Measurements from ENCODE around the gene TIPARP. TPM values are rescaled to one million over a fixed set of nuclear protein-coding genes. Genes with fewer than 3 reads are reported as not detected.

The TIPARP gene
- total and polyA plus RNA-seq, 2 of the 13 experiments (the other 11 are each of a cell fraction or from before 2014, with no cell fraction given): 7.3 to 19.7 TPM

DNA sequence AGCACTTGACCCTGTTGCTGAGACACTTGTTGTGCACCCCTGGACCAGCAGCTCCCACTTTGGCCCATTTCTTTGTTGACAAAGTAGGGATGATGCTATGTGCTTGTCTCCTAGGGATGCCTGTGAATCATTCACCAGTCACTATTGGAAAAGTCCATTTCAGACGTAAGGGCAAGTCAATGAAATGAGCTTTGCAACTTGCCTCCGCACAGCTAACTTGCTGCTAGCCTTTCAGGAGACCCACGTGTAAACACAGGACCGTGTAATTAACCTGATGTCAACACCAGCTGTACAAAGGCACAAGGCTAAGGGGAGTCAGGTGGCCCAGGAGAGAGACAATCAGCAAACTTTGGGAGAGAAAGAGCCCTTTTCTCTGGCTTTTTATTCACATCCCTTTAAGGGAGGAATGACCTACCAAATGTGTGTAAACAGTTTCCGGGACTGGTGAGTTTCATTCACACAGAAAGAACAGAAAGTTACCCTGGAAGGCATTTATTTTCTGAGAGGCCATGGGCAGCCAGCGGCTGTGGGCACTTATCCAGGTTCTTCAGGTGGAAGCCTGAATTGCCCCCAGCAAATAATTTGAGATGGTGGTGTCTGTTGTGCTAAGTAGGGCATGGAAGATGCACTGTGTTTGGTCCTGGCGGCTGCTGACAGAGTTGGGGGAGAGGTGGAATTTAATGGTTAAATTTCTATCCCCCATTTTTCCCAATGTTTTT is 54.0 kb downstream of the TIPARP start (continued):
- peak; percentile 65 for TF ChIP-seq NFIC (IDR thresholded peaks at IDR 0.05; ENCODE audit: low read length)
- TF ChIP-seq, protein P1, sequence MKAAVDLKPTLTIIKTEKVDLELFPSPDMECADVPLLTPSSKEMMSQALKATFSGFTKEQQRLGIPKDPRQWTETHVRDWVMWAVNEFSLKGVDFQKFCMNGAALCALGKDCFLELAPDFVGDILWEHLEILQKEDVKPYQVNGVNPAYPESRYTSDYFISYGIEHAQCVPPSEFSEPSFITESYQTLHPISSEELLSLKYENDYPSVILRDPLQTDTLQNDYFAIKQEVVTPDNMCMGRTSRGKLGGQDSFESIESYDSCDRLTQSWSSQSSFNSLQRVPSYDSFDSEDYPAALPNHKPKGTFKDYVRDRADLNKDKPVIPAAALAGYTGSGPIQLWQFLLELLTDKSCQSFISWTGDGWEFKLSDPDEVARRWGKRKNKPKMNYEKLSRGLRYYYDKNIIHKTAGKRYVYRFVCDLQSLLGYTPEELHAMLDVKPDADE (CRISPR knock-in tag; IDR thresholded peaks at IDR 0.05): no peak
- peak; percentile 89 for TF ChIP-seq MXD4 (CRISPR knock-in tag; IDR thresholded peaks at IDR 0.05)
- no peak for TF ChIP-seq ZUFSP (CRISPR knock-in tag; IDR thresholded peaks at IDR 0.05; ENCODE audit: borderline replicate concordance)
- no peak for TF ChIP-seq SUZ12 (IDR thresholded peaks at IDR 0.05; ENCODE audit: low read depth, low read length)
- TF ChIP-seq SMC3 (IDR thresholded peaks at IDR 0.05; ENCODE audit: low read length): no peak
- no peak for TF ChIP-seq SP140L (CRISPR knock-in tag; IDR thresholded peaks at IDR 0.05; ENCODE audit: borderline replicate concordance)
- TF ChIP-seq ATRX (CRISPR knock-in tag; IDR thresholded peaks at IDR 0.05; ENCODE audit: borderline replicate concordance): no peak
- TF ChIP-seq HMG20A (CRISPR knock-in tag; IDR thresholded peaks at IDR 0.05; ENCODE audit: borderline replicate concordance): peak; percentile 72; the same call in 1 of the 2 replicates
- no peak for TF ChIP-seq ZNF549 (CRISPR knock-in tag; IDR thresholded peaks at IDR 0.05)
- TF ChIP-seq SNAPC2 (CRISPR knock-in tag; IDR thresholded peaks at IDR 0.05): no peak
- TF ChIP-seq, protein P2, sequence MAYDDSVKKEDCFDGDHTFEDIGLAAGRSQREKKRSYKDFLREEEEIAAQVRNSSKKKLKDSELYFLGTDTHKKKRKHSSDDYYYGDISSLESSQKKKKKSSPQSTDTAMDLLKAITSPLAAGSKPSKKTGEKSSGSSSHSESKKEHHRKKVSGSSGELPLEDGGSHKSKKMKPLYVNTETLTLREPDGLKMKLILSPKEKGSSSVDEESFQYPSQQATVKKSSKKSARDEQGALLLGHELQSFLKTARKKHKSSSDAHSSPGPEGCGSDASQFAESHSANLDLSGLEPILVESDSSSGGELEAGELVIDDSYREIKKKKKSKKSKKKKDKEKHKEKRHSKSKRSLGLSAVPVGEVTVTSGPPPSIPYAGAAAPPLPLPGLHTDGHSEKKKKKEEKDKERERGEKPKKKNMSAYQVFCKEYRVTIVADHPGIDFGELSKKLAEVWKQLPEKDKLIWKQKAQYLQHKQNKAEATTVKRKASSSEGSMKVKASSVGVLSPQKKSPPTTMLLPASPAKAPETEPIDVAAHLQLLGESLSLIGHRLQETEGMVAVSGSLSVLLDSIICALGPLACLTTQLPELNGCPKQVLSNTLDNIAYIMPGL (CRISPR knock-in tag; IDR thresholded peaks at IDR 0.05; ENCODE audit: borderline replicate concordance in 1 of 2, low read depth in 1 of 2): peak in 1 of 2 experiments; percentile 33; a peak in 1 of 4 replicates
- no peak for TF ChIP-seq AGO1 (IDR thresholded peaks at IDR 0.05; ENCODE audit: low read depth, low read length, poor library complexity, severe bottlenecking)
- no peak for TF ChIP-seq GABPA (IDR thresholded peaks at IDR 0.05; ENCODE audit: low read depth, low read length)
- no peak for TF ChIP-seq GABPA (CRISPR knock-in tag; IDR thresholded peaks at IDR 0.05; ENCODE audit: low read depth)
- peak; percentile 100 for TF ChIP-seq MIXL1 (CRISPR knock-in tag; IDR thresholded peaks at IDR 0.05)
- TF ChIP-seq, protein P3, sequence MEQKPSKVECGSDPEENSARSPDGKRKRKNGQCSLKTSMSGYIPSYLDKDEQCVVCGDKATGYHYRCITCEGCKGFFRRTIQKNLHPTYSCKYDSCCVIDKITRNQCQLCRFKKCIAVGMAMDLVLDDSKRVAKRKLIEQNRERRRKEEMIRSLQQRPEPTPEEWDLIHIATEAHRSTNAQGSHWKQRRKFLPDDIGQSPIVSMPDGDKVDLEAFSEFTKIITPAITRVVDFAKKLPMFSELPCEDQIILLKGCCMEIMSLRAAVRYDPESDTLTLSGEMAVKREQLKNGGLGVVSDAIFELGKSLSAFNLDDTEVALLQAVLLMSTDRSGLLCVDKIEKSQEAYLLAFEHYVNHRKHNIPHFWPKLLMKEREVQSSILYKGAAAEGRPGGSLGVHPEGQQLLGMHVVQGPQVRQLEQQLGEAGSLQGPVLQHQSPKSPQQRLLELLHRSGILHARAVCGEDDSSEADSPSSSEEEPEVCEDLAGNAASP (CRISPR knock-in tag; IDR thresholded peaks at IDR 0.05; ENCODE audit: borderline replicate concordance): no peak; the same call in 1 of the 2 replicates
- TF ChIP-seq EED (CRISPR knock-in tag; IDR thresholded peaks at IDR 0.05): no peak
- no peak for TF ChIP-seq SRY (CRISPR knock-in tag; IDR thresholded peaks at IDR 0.05)
- TF ChIP-seq ZMAT3 (CRISPR knock-in tag; conservative IDR thresholded peaks at IDR 0.05): no peak
